ENCODE data around the gene PACS2.

- TF ChIP-seq CTCF (conservative IDR thresholded peaks at IDR 0.05 in 1 of 2, IDR thresholded peaks at IDR 0.05 in 1 of 2; ENCODE audit: extremely low read depth in 1 of 2, insufficient read depth in 1 of 2, low read depth in 1 of 2, low read length in 2 of 2) (no peak), EZH2 (IDR thresholded peaks at IDR 0.05; ENCODE audit: borderline replicate concordance, low read length) (no peak)
These were observed 130.7 kb downstream of the PACS2 start for GRCh38 chr14:105445290-105445689.
